Measurements from ENCODE around the gene IQGAP1. TPM values are rescaled to one million over a fixed set of nuclear protein-coding genes. Genes with fewer than 3 reads are reported as not detected.

Gene IQGAP1
- total RNA-seq, 1 experiment from 2014 or later, result 72.4 TPM

DNA sequence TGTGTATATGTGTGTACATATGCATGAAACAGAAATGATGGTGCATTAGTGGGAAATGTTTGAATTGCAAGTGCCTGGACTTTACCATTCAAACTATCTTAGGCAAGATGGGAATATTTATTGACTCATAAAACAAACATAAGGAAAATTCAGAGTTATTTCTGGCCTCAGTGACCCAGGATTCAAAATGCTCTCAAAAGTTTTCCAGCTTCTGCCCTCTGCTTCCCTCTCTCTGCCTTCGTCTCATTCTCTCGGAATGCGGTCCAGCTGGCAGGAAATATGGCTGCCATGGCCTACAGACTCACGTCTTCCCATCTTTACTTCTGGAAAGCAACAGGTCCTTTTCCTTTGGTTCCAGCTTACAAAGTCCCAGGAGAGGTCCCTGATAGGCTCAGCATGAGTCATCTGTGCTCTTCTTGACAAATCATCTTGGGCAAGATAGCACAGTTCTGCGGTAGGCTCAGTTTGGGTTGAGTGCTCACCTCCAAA, 44.7 kb upstream of the IQGAP1 start:
- no peak overlapping the region for H3K4me2 ChIP-seq (ENCODE audit: insufficient read depth, insufficient read length, low read length)

More for the DNA sequence above, 44.7 kb upstream of the IQGAP1 start:
- Histone ChIP-seq H2BK15ac (ENCODE audit: low read depth, low read length) (no peak overlapping the region), H4K8ac (replicated peaks; ENCODE audit: insufficient read length, low read depth, low read length) (no peak overlapping the region), H3T11ph (ENCODE audit: low read length) (no peak overlapping the region), H2BK12ac (ENCODE audit: insufficient read length, low read depth, low read length) (no peak overlapping the region), H4K5ac (ENCODE audit: insufficient read length, low read depth, low read length) (no peak overlapping the region), H3K4me1 (ENCODE audit: insufficient read depth, low read length) (no peaks in the 10 kb centered on the region), H3K79me1 (ENCODE audit: insufficient read depth, low read depth, low read length, poor library complexity, severe bottlenecking) (no peaks in the 10 kb centered on the region), H3K27me3 (ENCODE audit: insufficient read depth, low read length) (no peaks in the 10 kb centered on the region), H3K9ac (ENCODE audit: extremely low read depth, insufficient read length, low read length) (no peak overlapping the region), H3K23me2 (ENCODE audit: insufficient read length, low read depth, low read length, poor library complexity, severe bottlenecking) (no peaks in the 10 kb centered on the region), H3K14ac (ENCODE audit: insufficient read depth, low read length) (no peak overlapping the region), H3K18ac (ENCODE audit: insufficient read length, low read depth, low read length) (no peak overlapping the region), H3K56ac (ENCODE audit: insufficient read length, low read depth, low read length) (no peak overlapping the region), H3K4ac (ENCODE audit: low read depth, low read length) (no peak overlapping the region), H2AFZ (ENCODE audit: low read length) (no peak overlapping the region), H4K91ac (ENCODE audit: insufficient read length, low read depth, low read length) (no peak overlapping the region), H2BK5ac (ENCODE audit: insufficient read length, low read length) (no peak overlapping the region), H3K79me2 (ENCODE audit: insufficient read depth, low read length) (no peaks in the 10 kb centered on the region), H3K23ac (ENCODE audit: insufficient read length, low read depth, low read length) (no peak overlapping the region), H3K9me3 (ENCODE audit: control insufficient read depth, low read depth, low read length) (no peaks in the 10 kb centered on the region), H2AK5ac (ENCODE audit: insufficient read length, low read length) (no peak overlapping the region), H4K20me1 (ENCODE audit: control insufficient read depth, insufficient read depth, insufficient read length) (no peaks in the 10 kb centered on the region), H2BK20ac (ENCODE audit: low read depth, low read length, poor library complexity, severe bottlenecking) (no peak overlapping the region), H3K27ac (ENCODE audit: insufficient read length, low read depth, low read length) (no peak overlapping the region), H2BK120ac (ENCODE audit: low read depth, low read length, poor library complexity, severe bottlenecking) (no peak overlapping the region)
- H3K4me3 Mint-ChIP-seq, result no peak overlapping the region
- H3K4me1 Mint-ChIP-seq, result no peaks in the 10 kb centered on the region
- no peak overlapping the region for H3K27ac Mint-ChIP-seq
- H3K27me3 Mint-ChIP-seq (ENCODE audit: low read depth), result no peaks in the 10 kb centered on the region
- H3K9me3 Mint-ChIP-seq, result no peaks in the 10 kb centered on the region
- DNase-seq, result no peak
- no peak for TF ChIP-seq CTCF (conservative IDR thresholded peaks at IDR 0.05)
- H3K36me3 Mint-ChIP-seq (ENCODE audit: insufficient read depth in 1 of 3, low read depth in 3 of 3), result no peaks in the 10 kb centered on the region
- no CpG with 5 or more reads among the region's 5 CpGs for WGBS (ENCODE audit: extremely low coverage, insufficient read length, low lambda C conversion rate)

All from H9 (cell line).